Activated CD4-positive, alpha-beta T cell treated with anti-CD3 and anti-CD28 coated beads for 24 hours (primary cell): Measurements from ENCODE around the gene C4orf50.

Experiments used
- DNase-seq, 2 donors: peaks; one replicate each; pipeline ENCODE4 v3.0.0-alpha.2; 2020; ENCODE audit warnings: low read depth in 2 of 2

The C4orf50 gene

GRCh38 chr4:5921101-5921980 is 96.9 kb downstream of the C4orf50 start:
- no peak for DNase-seq

GRCh38 chr4:5919571-5919970 is 98.7 kb downstream of the C4orf50 start:
- DNase-seq: no peak

- no peak for DNase-seq
Observed at GRCh38 chr4:5919044-5919443, 99.2 kb downstream of the C4orf50 start.

- DNase-seq: no peak
Observed at GRCh38 chr4:5918331-5918985, 99.8 kb downstream of the C4orf50 start.

- DNase-seq: no peak
Observed at GRCh38 chr4:5917672-5918071, 100.6 kb downstream of the C4orf50 start.

GRCh38 chr4:5916229-5916628 is 102.0 kb downstream of the C4orf50 start:
- DNase-seq: no peak

GRCh38 chr4:5913454-5913853 is 104.8 kb downstream of the C4orf50 start:
- DNase-seq: no peak

GRCh38 chr4:5912614-5913019 is 105.6 kb downstream of the C4orf50 start:
- no peak for DNase-seq

- DNase-seq: no peak
Observed at GRCh38 chr4:5908876-5909427, 109.3 kb downstream of the C4orf50 start.

- no peak for DNase-seq
Observed at GRCh38 chr4:5906191-5906590, 112.0 kb downstream of the C4orf50 start.

- DNase-seq: no peak
Observed at GRCh38 chr4:5905714-5906113, 112.5 kb downstream of the C4orf50 start.

- DNase-seq: no peak
Observed at GRCh38 chr4:5900844-5901243, 117.4 kb downstream of the C4orf50 start.

GRCh38 chr4:5899881-5900280 is 118.3 kb downstream of the C4orf50 start:
- no peak for DNase-seq

- no peak for DNase-seq
Observed at GRCh38 chr4:5899396-5899795, 118.8 kb downstream of the C4orf50 start.

GRCh38 chr4:5897674-5898073 is 120.6 kb downstream of the C4orf50 start:
- DNase-seq: no peak

- no peak for DNase-seq
Observed at GRCh38 chr4:5895287-5895686, 122.9 kb downstream of the C4orf50 start.

- DNase-seq: no peak
Observed at GRCh38 chr4:5894266-5894665, 124.0 kb downstream of the C4orf50 start.

GRCh38 chr4:5893591-5893990 is 124.6 kb downstream of the C4orf50 start:
- no peak for DNase-seq

- DNase-seq: no peak
Observed at GRCh38 chr4:5893004-5893580, 125.1 kb downstream of the C4orf50 start, which contains the start of gene CRMP1. Gene CRMP1 (minus strand): TSS chr4:5893086. CDS start chr4:5892969, 117 bp downstream.

- DNase-seq: no peak
Observed at GRCh38 chr4:5892323-5893003, 125.8 kb downstream of the C4orf50 start.

GRCh38 chr4:5891563-5892322 is 126.5 kb downstream of the C4orf50 start:
- DNase-seq: no peak
